Lung (tissue), 12 donors: ENCODE data around the gene HM13. TPM values are rescaled to one million over a fixed set of nuclear protein-coding genes. Genes with fewer than 3 reads are reported as not detected.

ENCODE experiments used
- ATAC-seq: fragments of 200-7000 bp; cut with Tn5 transposase; one replicate; pipeline ENCODE4 v1.9.1; 2020; ENCODE audit warnings: moderate number of reproducible peaks; ENCODE audit not compliant: insufficient read depth, low FRiP score
- DNase-seq, 3 donors: peaks; one replicate each; pipeline ENCODE4 v3.0.0-alpha.2; 2013 to 2017
- H3K27ac ChIP-seq, 2 donors: one replicate each; pipeline ENCODE4 v1.5.1; 2013; ENCODE audit warnings: mild to moderate bottlenecking in 2 of 2, moderate library complexity in 2 of 2, control low read depth in 1 of 2, inconsistent platforms in 1 of 2, low read depth in 1 of 2, low read length in 1 of 2
- H3K27me3 ChIP-seq, 3 donors: one replicate each; pipeline ENCODE4 v1.5.1; 2013; ENCODE audit warnings: low read length in 2 of 3; ENCODE audit not compliant: control insufficient read depth in 3 of 3, insufficient read depth in 3 of 3
- H3K36me3 ChIP-seq, 4 donors: one replicate each; pipeline ENCODE4 v1.5.1; 2013; ENCODE audit warnings: low read length in 4 of 4, mild to moderate bottlenecking in 1 of 4, moderate library complexity in 1 of 4; ENCODE audit not compliant: control insufficient read depth in 4 of 4, insufficient read depth in 4 of 4
- H3K4me1 ChIP-seq, 5 donors: one replicate each; pipeline ENCODE4 v1.5.1; 2013; ENCODE audit warnings: low read length in 5 of 5, mild to moderate bottlenecking in 2 of 5, moderate library complexity in 1 of 5; ENCODE audit not compliant: control insufficient read depth in 5 of 5, insufficient read depth in 5 of 5
- H3K4me3 ChIP-seq: one replicate; pipeline ENCODE4 v1.5.1; 2013; ENCODE audit warnings: mild to moderate bottlenecking, control low read depth, moderate library complexity
- H3K9ac ChIP-seq, 2 donors: one replicate each; pipeline ENCODE4 v1.5.1; 2013; ENCODE audit warnings: low read length in 2 of 2, control low read depth in 1 of 2; ENCODE audit not compliant: insufficient read depth in 1 of 2
- H3K9me3 ChIP-seq, 4 donors: one replicate each; pipeline ENCODE4 v1.5.1; 2013; ENCODE audit warnings: low read length in 3 of 4, mild to moderate bottlenecking in 1 of 4, moderate library complexity in 1 of 4; ENCODE audit not compliant: control insufficient read depth in 4 of 4, insufficient read depth in 3 of 4
- CTCF ChIP-seq: IDR thresholded peaks from 2 replicates; pipeline ENCODE4 v1.5.1; 2012; ENCODE audit warnings: mild to moderate bottlenecking; ENCODE audit errors: control extremely low read depth, extremely low read depth
- WGBS, 2 donors: extraction: QIAGEN DNeasy Blood & Tissue Kit; methylation state at CpG; one replicate each; pipeline ENCODE4 v1.1.7; 2013; 5-methylcytosine and 5-hydroxymethylcytosine counted together
- polyA plus RNA-seq, 2 donors: library from polyadenylated mRNA; stranded (reverse); fragments of 200-250 nt; gene quantifications; one replicate each; pipeline ENCODE4 v1.2.1, GENCODE V29; 2013
- total RNA-seq, 2 donors: library from RNA; depleted of rRNA in 1 of 2; stranded (reverse); fragments of >200 nt in 1 of 2; gene quantifications; one replicate each; pipeline ENCODE4 v1.2.1, GENCODE V29; 2014 to 2021
- donor health status: control.
- donor health status: control.
- donor health status: Bipolar disorder and iron deficiency.
- donor health status: healthy.
- donor health status: DM: yes; HTN: yes; CAD: no.

Gene HM13
- total and polyA plus RNA-seq, 4 donors: 53.5 to 249 (median 205) TPM

- 91 to 94% methylated on average over 13 of the region's 13 CpGs for WGBS, 2 donors
- H3K9ac ChIP-seq: no peak overlapping the region
- DNase-seq: no peak
- no peaks in the 10 kb centered on the region for H3K27me3 ChIP-seq
- H3K27ac ChIP-seq: no peak overlapping the region
- ATAC-seq: no peak
- no peak overlapping the region for H3K4me3 ChIP-seq
- peaks cover 0 to 5% (median 0%) of the 10 kb centered on the region in 5 donors for H3K4me1 ChIP-seq
- TF ChIP-seq CTCF: no peak
- H3K36me3 ChIP-seq: no peaks in the 10 kb centered on the region
- no peaks in the 10 kb centered on the region for H3K9me3 ChIP-seq
These were observed 67.1 kb downstream of the HM13 start for GRCh38 chr20:31581391-31581790.

- WGBS, 2 donors: 2 to 3% methylated on average over 75 to 76 of the region's 76 CpGs
- ATAC-seq (peak; percentile 86), DNase-seq (peak in 2 of 3 donors; percentile 36 to 56)
- Histone ChIP-seq H3K9ac (peak overlapping the region in 1 of 2 donors; percentile 76), H3K4me3 (peak overlapping the region; percentile 44), H3K36me3 (no peaks in the 10 kb centered on the region), H3K9me3 (no peaks in the 10 kb centered on the region), H3K27ac (peak overlapping the region; percentile 87 to 94), H3K4me1 (peaks cover 0 to 9% (median 5%) of the 10 kb centered on the region in 5 donors), H3K27me3 (no peaks in the 10 kb centered on the region)
- TF ChIP-seq CTCF: no peak
These were observed 73.5 kb downstream of the HM13 start for GRCh38 chr20:31587545-31588389.

- Histone ChIP-seq H3K27ac (peak overlapping the region in 1 of 2 donors; percentile 32), H3K27me3 (no peaks in the 10 kb centered on the region), H3K9me3 (no peaks in the 10 kb centered on the region), H3K4me1 (peaks cover 0 to 19% (median 8%) of the 10 kb centered on the region in 5 donors), H3K36me3 (no peaks in the 10 kb centered on the region), H3K4me3 (no peak overlapping the region), H3K9ac (no peak overlapping the region)
- ATAC-seq (no peak), DNase-seq (no peak)
- TF ChIP-seq CTCF: no peak
- WGBS, 2 donors: 91 to 92% methylated on average over 7 of the region's 7 CpGs
These were observed 76.5 kb downstream of the HM13 start for GRCh38 chr20:31590717-31591225.
